Naive B cell (primary cell): ENCODE results near the gene DNAJC6. TPM values are rescaled to one million over a fixed set of nuclear protein-coding genes. Genes with fewer than 3 reads are reported as not detected.

Experiments
- ATAC-seq, 2 donors: fragments of 150-1000 bp; cut with Tn5 transposase; 2 replicates each; pipeline ENCODE4 v1.10.0; 2021; ENCODE audit warnings: low read depth in 2 of 2, mild to moderate bottlenecking in 2 of 2, moderate library complexity in 2 of 2
- DNase-seq: peaks from one replicate; pipeline ENCODE4 v3.0.0; 2022
- H3K27ac Mint-ChIP-seq, 6 donors: one replicate each; pipeline ENCODE4 v1.8.0; 2020 to 2022; ENCODE audit warnings: mild to moderate bottlenecking in 6 of 6, mixed read lengths in 6 of 6, moderate library complexity in 5 of 6, inconsistent platforms in 2 of 6
- H3K27me3 Mint-ChIP-seq, 3 donors: one replicate each; pipeline ENCODE4 v1.8.0; 2021 to 2022; ENCODE audit warnings: mixed read lengths in 3 of 3, mild to moderate bottlenecking in 1 of 3
- H3K36me3 Mint-ChIP-seq, 2 donors: one replicate each; pipeline ENCODE4 v1.8.0; 2020 to 2022; ENCODE audit warnings: mixed read lengths in 2 of 2, inconsistent platforms in 1 of 2, mild to moderate bottlenecking in 1 of 2
- H3K4me1 Mint-ChIP-seq, 3 donors: one replicate each; pipeline ENCODE4 v1.8.0; 2020 to 2022; ENCODE audit warnings: mixed read lengths in 3 of 3, inconsistent platforms in 1 of 3, mild to moderate bottlenecking in 1 of 3, moderate library complexity in 1 of 3
- H3K4me3 Mint-ChIP-seq, 8 donors: one replicate each; pipeline ENCODE4 v1.8.0; 2020 to 2022; ENCODE audit warnings: mild to moderate bottlenecking in 8 of 8, mixed read lengths in 8 of 8, moderate library complexity in 8 of 8, inconsistent platforms in 2 of 8
- H3K9me3 Mint-ChIP-seq, 7 donors: one replicate each; pipeline ENCODE4 v1.8.0; 2020 to 2022; ENCODE audit warnings: mixed read lengths in 7 of 7, mild to moderate bottlenecking in 5 of 7, inconsistent platforms in 2 of 7, moderate library complexity in 1 of 7
- polyA plus RNA-seq, 6 donors: library from polyadenylated mRNA; unstranded; fragments of 300-500 nt; fragmentation: Illumina TruSeq; gene quantifications; one replicate each; pipeline ENCODE4 v1.2.3, GENCODE V29; 2021; ENCODE audit warnings: low read depth in 6 of 6

DNAJC6 gene
- polyA plus RNA-seq: under 1 TPM in 2 of 6 donors, not detected in 4; 0.19 to 0.63 TPM

DNA sequence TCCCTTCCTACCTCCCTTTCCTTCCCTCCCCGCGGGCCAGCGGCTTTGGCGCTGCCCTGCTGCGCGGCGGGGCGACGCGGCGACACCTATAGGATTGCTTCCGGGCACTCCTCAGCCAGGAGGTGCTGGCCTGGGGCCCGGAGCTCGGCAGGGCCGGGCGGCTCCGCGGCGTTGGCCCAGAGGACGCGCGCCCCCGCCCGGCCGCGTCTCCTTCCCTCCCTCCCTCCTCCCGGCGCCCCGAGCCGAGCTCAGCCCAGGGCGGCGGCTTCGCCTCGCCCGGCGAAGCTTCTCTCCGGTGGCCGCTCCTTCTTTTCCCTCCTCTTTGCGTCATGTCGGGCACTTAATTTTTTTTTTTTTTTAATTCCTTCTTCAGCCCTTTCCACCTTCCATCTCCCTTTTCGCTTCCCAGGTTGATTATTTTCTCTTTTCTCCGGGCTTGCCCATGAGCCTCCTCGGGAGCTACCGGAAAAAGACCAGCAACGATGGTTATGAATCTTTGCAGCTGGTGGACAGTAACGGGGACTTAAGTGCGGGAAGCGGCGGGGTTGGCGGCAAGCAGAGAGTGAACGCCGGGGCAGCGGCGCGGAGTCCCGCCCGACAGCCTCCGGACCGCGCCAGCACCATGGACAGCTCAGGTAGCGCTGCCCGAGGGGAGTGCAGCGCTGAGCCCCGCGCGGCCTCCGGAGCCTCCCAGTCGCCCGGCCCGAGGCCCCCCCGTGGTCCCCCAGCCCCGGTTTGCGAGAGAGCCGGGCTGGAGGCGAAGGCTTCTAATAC lies at the start of gene DNAJC6:
Gene DNAJC6 (plus strand): TSS at position 240 of the 774 bp plus-strand sequence. CDS start 203 bp downstream, at position 443.
- H3K27ac Mint-ChIP-seq: peak within 1 kb of the TSS in 1 of 6 donors; percentile 26
- H3K4me3 Mint-ChIP-seq: peak within 1 kb of the TSS in 7 of 8 donors; percentile 45 to 79 (median 72)
- peak; percentile 7 for DNase-seq
- peaks cover 53 to 56% (median 54%) of the 10 kb centered on the region in 3 donors for H3K27me3 Mint-ChIP-seq
- ATAC-seq: peak in 1 of 2 donors; percentile 64
- peaks cover 0 to 10% (median 2%) of the 10 kb centered on the region in 7 donors for H3K9me3 Mint-ChIP-seq
- no peaks in the 10 kb centered on the region for H3K36me3 Mint-ChIP-seq
- peaks cover 0 to 9% (median 3%) of the 10 kb centered on the region in 3 donors for H3K4me1 Mint-ChIP-seq

DNA sequence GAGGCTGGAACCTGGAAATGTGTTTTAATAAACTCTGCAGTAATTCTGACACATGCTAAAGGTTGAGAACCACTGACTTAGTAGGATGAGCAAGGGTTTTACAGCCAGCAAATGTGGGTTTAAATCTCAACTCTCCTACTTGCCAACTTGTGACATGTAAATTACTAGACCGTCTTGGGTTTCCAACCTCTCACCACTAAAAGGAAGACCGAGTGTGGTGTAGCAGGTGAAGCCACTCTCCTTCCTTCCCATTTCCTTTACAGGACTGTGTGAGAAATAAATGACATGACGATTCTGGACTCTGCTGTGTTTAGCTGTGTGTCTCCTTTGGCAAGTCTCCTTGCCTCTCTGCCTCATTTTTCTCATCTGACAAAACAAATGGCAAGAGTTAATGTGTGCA lies 49.5 kb upstream of the DNAJC6 start:
- Mint-ChIP-seq H3K27ac (no peak overlapping the region), H3K9me3 (no peaks in the 10 kb centered on the region), H3K36me3 (no peaks in the 10 kb centered on the region), H3K27me3 (peaks cover 8 to 39% (median 18%) of the 10 kb centered on the region in 3 donors), H3K4me3 (no peak overlapping the region), H3K4me1 (peaks cover 9 to 15% (median 11%) of the 10 kb centered on the region in 3 donors)
- DNase-seq (no peak), ATAC-seq (no peak)

DNA sequence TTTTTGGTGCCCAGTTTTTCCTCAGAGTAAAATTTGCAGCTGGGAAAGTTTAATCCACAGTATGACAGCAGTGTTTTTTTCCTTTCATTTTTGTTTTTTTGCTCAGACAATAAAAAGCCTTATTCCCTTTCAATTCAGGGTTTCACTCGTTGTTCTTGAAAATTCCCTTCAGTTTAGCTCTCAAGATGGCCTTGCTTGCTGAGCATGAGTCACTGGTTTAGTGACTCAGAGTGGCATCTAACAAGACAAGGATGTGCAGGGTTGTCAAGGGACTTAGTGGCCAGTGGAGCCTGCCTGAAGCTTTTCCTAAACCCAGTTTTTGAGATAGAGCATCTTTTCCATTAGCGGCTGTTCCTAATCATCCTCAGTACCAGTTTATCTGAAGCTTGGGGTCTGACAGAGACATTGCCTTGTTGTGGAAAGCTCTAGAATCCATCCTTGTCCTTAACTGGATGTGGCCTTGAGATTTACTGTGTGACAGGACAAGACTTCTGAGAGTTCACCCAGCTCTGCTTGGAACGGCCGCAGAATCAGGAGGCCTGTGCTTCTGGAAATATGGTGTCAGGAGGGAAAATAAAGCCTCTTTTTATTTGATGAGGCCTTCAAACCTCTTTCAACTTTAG lies 48.4 kb upstream of the DNAJC6 start:
- Mint-ChIP-seq H3K4me1 (peaks cover 5 to 15% (median 9%) of the 10 kb centered on the region in 3 donors), H3K27me3 (peaks cover 12 to 36% (median 14%) of the 10 kb centered on the region in 3 donors), H3K36me3 (no peaks in the 10 kb centered on the region), H3K9me3 (no peaks in the 10 kb centered on the region), H3K27ac (no peak overlapping the region), H3K4me3 (no peak overlapping the region)
- ATAC-seq (no peak), DNase-seq (no peak)

DNA sequence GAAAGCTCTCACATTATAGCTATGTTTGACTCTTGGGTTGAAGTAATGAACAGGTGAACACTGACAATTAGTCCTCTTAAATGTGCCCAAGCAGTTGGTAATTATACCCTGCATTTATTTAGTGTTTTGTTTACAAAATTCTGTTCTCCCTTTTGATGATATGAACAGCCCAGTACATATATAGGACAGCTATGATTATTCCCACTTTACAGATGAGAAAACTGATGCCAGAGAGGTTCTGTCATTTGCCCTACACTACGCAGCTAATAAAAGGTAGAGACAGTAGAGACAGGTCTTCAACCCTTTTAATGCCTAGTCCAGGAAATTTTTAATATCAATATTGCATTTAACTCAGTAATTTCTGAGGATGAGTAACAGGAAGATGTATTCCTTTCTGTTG lies 46.1 kb upstream of the DNAJC6 start:
- ATAC-seq (no peak), DNase-seq (no peak)
- peaks cover 11 to 27% (median 16%) of the 10 kb centered on the region in 3 donors for H3K4me1 Mint-ChIP-seq
- H3K27me3 Mint-ChIP-seq: peaks cover 29 to 58% (median 31%) of the 10 kb centered on the region in 3 donors
- no peak overlapping the region for H3K4me3 Mint-ChIP-seq
- no peaks in the 10 kb centered on the region for H3K9me3 Mint-ChIP-seq
- H3K27ac Mint-ChIP-seq: no peak overlapping the region
- H3K36me3 Mint-ChIP-seq: no peaks in the 10 kb centered on the region

DNA sequence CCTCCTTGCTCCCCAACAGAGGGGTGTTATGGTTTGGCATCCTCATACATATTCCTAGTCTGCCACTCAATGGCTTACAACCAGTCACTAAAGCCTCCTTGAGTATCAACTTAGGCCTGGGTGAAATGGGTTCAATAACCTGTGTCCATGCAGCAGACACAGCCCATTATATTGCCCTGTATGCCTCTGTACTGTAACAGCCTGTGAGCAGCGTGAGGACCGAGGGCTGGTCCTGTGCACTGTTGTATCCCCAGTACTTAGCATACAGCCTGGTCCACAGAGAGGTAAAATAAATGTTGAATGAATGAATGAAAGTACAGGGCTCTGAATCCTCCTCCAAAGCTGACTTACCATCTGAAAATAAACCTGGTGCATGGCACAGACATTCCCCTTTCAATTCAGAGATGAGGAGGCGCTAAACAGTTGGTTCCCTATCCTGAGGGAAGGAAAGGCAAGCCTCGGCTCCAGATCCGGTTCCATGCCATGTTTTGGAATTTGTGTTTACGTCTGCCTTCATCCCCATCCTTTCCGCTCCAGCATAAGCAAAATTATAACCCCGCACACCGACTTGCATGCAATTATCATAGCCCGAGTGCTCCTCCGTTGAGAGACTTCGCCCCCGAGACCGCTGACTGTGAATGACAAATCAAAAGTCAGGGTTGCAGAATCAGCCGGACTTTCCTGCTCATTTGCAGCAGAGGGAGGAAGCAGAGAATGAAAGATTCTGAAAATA lies 45.0 kb upstream of the DNAJC6 start:
- H3K27me3 Mint-ChIP-seq: peaks cover 30 to 58% (median 31%) of the 10 kb centered on the region in 3 donors
- H3K9me3 Mint-ChIP-seq: no peaks in the 10 kb centered on the region
- no peak overlapping the region for H3K27ac Mint-ChIP-seq
- ATAC-seq (no peak), DNase-seq (no peak)
- peaks cover 11 to 27% (median 16%) of the 10 kb centered on the region in 3 donors for H3K4me1 Mint-ChIP-seq
- H3K36me3 Mint-ChIP-seq: no peaks in the 10 kb centered on the region
- peak overlapping the region; percentile 20 to 85 (median 62) for H3K4me3 Mint-ChIP-seq

DNA sequence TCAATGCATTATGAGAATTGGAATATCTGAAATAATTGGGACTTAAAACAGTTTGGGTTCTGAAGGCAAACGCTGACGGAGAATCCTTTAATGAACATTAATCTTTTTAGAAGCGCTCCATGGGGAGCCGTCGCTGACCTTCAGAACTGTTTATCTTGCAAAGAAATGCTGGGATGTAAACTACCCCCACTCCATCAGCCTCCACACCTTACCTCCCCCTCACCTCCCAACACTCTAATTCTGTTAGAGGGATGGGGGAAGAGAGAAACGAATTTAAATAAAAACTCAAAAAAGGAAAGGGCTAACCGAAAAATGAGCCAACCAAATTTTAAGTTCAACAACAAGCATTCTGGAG lies 44.1 kb upstream of the DNAJC6 start:
- peak overlapping the region; percentile 47 to 85 (median 82) for H3K4me3 Mint-ChIP-seq
- H3K9me3 Mint-ChIP-seq: no peaks in the 10 kb centered on the region
- no peak for ATAC-seq
- H3K27me3 Mint-ChIP-seq: peaks cover 31 to 58% (median 36%) of the 10 kb centered on the region in 3 donors
- no peak for DNase-seq
- H3K4me1 Mint-ChIP-seq: peaks cover 11 to 27% (median 16%) of the 10 kb centered on the region in 3 donors
- no peaks in the 10 kb centered on the region for H3K36me3 Mint-ChIP-seq
- no peak overlapping the region for H3K27ac Mint-ChIP-seq

DNA sequence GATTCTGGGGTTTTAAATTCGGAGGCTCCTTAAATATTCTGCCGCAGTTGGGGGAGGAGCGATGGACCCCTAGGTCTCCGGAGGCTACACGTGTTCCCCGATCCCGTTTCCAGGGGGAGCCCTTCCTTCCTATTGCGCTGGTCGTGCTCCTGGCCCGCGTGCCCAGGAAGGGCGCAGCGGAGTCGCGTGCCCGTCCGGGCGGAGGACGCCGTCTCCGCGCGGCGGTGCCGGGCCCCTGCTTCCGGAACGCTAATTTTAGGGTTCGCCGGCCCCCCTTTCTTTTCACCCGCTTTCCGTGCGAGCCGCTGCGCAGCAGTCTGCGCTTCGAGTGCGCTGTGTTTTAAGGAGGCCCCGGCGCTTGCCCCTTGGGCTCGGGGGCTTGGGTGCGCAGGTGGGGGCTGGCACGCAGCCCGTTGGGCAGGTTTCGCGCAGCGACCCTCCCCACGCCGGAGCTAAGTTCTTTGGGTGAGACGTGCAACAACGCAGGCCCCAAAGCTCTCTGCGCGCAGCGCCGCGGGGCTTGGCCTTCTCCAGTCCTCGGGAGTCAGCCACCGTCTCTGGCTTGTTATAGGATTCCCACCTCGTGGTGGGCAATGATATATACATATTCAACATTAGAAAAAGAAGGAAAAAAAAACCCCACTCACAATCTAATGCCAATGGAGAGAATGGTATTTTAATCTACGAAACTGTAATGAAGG lies 43.5 kb upstream of the DNAJC6 start:
- Mint-ChIP-seq H3K4me3 (peak overlapping the region; percentile 47 to 85 (median 82)), H3K27me3 (peaks cover 31 to 55% (median 36%) of the 10 kb centered on the region in 3 donors), H3K4me1 (peaks cover 11 to 27% (median 16%) of the 10 kb centered on the region in 3 donors), H3K36me3 (no peaks in the 10 kb centered on the region), H3K9me3 (no peaks in the 10 kb centered on the region), H3K27ac (peak overlapping the region in 2 of 6 donors; percentile 20 to 39)
- DNase-seq: peak; percentile 31
- peak; percentile 73 to 75 for ATAC-seq

DNA sequence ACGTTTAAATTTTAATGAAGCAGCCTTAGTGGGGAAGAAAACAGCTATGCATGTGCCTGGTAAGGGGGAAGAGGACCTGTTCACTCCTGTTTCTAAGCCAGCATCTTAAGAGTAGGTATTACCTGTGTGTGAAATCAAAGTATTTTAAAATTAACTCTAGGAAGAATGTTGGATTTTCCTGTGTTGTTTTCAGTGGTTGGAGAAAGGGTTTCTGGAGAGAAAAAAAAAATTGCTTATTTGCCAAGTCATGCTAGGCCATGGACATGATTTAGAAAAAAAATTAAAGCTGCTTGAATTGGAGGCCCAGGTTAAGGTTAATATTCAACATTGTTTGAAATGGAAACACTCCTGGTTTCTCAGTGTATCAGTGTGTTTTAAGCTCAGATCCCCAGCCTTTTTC lies 42.9 kb upstream of the DNAJC6 start:
- H3K36me3 Mint-ChIP-seq: no peaks in the 10 kb centered on the region
- H3K9me3 Mint-ChIP-seq: no peaks in the 10 kb centered on the region
- H3K27ac Mint-ChIP-seq: no peak overlapping the region
- DNase-seq (no peak), ATAC-seq (no peak)
- H3K27me3 Mint-ChIP-seq: peaks cover 31 to 52% (median 36%) of the 10 kb centered on the region in 3 donors
- H3K4me3 Mint-ChIP-seq: peak overlapping the region in 7 of 8 donors; percentile 45 to 86 (median 74)
- H3K4me1 Mint-ChIP-seq: peaks cover 11 to 27% (median 16%) of the 10 kb centered on the region in 3 donors

DNA sequence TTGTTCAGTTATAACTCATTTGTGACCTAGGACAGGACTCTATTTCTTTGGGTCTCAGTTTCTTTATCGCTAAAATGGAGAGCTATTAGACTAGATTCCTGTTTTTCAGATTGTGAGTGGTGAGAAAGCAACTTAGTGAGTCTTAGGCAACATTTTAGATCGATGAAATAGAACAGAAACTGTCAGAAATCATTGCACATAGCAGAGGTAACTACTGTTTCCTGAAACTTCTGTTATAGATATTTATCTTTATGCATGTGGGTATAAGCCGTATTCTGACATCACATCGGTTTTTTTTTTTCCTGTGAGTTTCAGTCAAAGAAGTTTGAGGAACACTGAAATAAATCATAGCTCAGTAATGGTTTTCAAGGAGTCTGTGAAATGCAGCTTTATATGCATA lies 42.1 kb upstream of the DNAJC6 start:
- H3K36me3 Mint-ChIP-seq: no peaks in the 10 kb centered on the region
- peaks cover 11 to 27% (median 16%) of the 10 kb centered on the region in 3 donors for H3K4me1 Mint-ChIP-seq
- peaks cover 31 to 57% (median 39%) of the 10 kb centered on the region in 3 donors for H3K27me3 Mint-ChIP-seq
- peak overlapping the region in 4 of 8 donors; percentile 36 to 72 (median 42) for H3K4me3 Mint-ChIP-seq
- no peaks in the 10 kb centered on the region for H3K9me3 Mint-ChIP-seq
- H3K27ac Mint-ChIP-seq: no peak overlapping the region
- DNase-seq: no peak
- no peak for ATAC-seq

DNA sequence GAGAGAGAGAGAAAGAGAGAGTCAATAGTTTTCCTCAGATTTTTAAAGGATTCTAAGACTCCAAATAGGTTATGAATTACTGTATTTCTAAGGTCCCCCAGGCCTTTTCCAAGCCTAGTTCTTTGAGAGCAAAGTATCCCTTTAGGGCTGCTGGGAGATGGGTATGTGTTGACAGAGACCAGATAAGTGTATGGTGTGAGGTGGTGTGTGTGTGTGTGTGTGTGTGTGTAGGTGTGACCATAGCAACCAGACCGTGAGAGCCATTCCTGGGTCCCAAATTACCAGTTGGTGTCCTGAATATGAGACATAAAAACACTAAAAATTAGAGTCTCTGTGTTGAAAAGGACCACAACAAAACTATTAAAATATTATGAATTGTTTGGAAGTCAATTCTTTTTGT lies 41.7 kb upstream of the DNAJC6 start:
- Mint-ChIP-seq H3K9me3 (no peaks in the 10 kb centered on the region), H3K27me3 (peaks cover 31 to 55% (median 38%) of the 10 kb centered on the region in 3 donors), H3K36me3 (no peaks in the 10 kb centered on the region), H3K4me1 (peaks cover 11 to 27% (median 16%) of the 10 kb centered on the region in 3 donors), H3K4me3 (no peak overlapping the region), H3K27ac (no peak overlapping the region)
- ATAC-seq: no peak
- DNase-seq: no peak

DNA sequence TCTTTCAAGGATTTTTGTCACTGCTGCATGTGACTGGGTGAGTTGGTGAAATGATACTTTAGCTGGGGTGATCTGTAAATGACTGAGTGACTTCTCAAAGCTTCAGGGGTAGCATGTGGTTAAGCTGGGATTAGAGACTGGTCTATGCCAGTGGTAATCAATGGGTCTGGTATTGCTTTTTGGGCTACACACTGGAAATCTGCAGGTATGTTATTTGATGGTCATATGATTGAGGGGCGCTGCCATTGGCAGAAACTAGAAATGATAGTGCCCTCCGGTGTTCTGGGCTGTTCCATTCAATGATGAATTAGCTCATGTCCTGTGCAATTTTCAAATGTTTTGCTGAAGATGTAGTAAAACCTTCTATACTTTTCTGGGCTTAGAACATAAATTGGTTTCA lies 39.7 kb upstream of the DNAJC6 start:
- Mint-ChIP-seq H3K27me3 (peaks cover 25 to 36% (median 32%) of the 10 kb centered on the region in 3 donors), H3K36me3 (no peaks in the 10 kb centered on the region), H3K4me1 (peaks cover 10 to 23% (median 12%) of the 10 kb centered on the region in 3 donors), H3K9me3 (no peaks in the 10 kb centered on the region), H3K4me3 (no peak overlapping the region), H3K27ac (no peak overlapping the region)
- DNase-seq (no peak), ATAC-seq (no peak)

DNA sequence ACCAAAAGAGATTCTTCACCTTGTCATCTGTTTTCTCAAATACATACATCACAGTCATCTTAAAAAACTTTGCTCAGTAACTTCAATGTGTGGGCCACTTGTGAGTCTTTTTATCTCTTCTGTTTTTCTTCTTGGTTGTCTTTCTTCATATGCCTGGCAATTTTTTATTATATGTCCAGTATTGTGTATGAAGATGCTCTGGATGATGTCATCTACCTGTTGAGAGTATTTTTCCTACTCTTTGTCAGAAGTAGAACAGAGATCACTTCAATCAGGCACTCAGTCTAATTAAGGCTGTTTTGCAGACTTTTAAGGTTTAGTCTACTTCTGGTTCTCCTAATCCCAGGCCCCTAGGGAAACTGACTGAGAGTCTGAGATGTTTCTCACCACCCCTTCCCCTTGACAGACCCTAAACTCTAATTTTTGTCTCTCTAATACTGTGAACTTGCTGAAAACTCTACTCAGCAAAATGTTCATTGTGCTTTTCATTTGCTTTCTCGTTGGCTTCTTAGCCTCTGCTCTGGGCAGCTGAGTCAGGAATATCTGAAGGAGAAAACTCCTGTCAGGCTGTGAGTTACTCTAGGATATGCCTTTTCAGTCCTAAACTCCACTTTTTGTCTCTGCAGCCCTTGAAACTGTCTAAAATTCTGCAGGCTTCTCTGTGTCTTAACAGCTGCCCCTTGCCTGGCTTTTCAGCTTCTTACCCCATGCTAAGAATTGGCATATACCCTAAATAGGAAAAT lies 33.0 kb upstream of the DNAJC6 start:
- no peaks in the 10 kb centered on the region for H3K36me3 Mint-ChIP-seq
- no peaks in the 10 kb centered on the region for H3K4me1 Mint-ChIP-seq
- H3K27ac Mint-ChIP-seq: no peak overlapping the region
- ATAC-seq (no peak), DNase-seq (no peak)
- H3K27me3 Mint-ChIP-seq: peaks cover 13 to 52% (median 21%) of the 10 kb centered on the region in 3 donors
- H3K9me3 Mint-ChIP-seq: no peaks in the 10 kb centered on the region
- no peak overlapping the region for H3K4me3 Mint-ChIP-seq
